GM19452 (cell line): Measurements from ENCODE around the gene PIK3AP1.
"Not testable (repeated sequence)": the region's sequence is repeated elsewhere in the genome, so short reads cannot be mapped to it uniquely, and the experiment has no call there.

Source experiments
- ATAC-seq: cut with Tn5 transposase; IDR thresholded peaks from one replicate; pipeline ENCODE4 v1.9.1; 2021; ENCODE audit not compliant: unreplicated experiment

PIK3AP1 gene

GRCh38 chr10:96720422-96721206, at the start of gene PIK3AP1:
Gene PIK3AP1, minus strand, starts transcription at chr10:96720514. Its CDS starts 120 bp downstream, at chr10:96720394.
- peak; percentile 54 for ATAC-seq

GRCh38 chr10:96768136-96768535, 47.8 kb upstream of the PIK3AP1 start:
- ATAC-seq: no peak

DNA sequence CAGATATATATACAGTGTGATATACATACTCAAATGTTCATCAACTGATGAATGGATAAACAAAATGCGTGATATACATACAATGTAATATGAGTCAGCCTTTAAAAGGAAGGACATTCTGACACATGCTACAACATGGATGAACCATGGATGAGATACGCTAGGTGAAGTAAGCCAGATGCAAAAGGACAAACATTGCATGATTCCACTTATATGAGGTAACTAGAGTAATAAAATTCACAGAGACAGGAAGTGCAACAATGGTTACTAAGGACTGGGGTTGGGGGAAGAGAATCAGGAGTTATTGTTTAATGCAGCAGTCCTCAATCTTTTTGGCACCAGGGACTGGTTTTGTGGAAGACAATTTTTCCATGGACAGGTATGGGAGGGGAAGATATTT, 47.3 kb upstream of the PIK3AP1 start:
- ATAC-seq: no peak

GRCh38 chr10:96765406-96766240, 45.3 kb upstream of the PIK3AP1 start:
- no peak for ATAC-seq

DNA sequence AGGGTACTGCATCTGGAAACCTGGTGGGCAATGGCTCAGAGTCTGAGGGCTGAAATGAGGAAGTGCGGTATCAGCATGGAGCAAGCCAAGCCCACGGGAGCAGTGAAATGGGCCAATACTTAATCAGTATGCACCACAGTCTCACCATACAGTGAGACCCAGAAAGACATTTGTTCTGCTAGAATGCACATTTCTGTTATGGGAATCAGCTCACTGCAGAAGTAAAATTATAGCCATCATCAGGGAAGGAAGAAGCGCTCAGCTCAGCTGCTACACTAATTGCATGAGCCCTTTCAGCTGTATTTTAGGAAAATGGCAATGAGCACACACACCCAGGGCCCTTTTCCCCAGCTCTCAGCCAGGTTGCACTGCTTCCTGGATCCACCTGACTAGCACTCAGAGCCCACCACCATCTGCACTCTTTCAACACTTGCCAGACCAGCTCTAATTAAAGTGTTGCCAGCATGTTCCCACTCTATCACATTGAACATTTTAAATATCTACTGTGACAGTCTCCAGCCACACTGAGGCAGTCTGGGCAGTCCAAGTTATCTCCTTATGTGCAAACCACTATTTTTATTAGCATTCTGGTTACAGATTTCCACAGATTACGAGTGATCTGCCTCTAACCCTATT, 44.2 kb upstream of the PIK3AP1 start:
- ATAC-seq: no peak

GRCh38 chr10:96758423-96758822, 38.1 kb upstream of the PIK3AP1 start:
- peak; percentile 97 for ATAC-seq

- no peak for ATAC-seq
These were observed 36.0 kb upstream of the PIK3AP1 start for GRCh38 chr10:96756111-96756903.

GRCh38 chr10:96753956-96754355, 33.6 kb upstream of the PIK3AP1 start:
- no peak for ATAC-seq

GRCh38 chr10:96752375-96752774, 32.1 kb upstream of the PIK3AP1 start:
- no peak for ATAC-seq

GRCh38 chr10:96750316-96750715, 30.0 kb upstream of the PIK3AP1 start:
- not testable (repeated sequence) for ATAC-seq

- ATAC-seq: peak; percentile 80
These were observed 27.6 kb upstream of the PIK3AP1 start for GRCh38 chr10:96747734-96748550.

- ATAC-seq: no peak
These were observed 26.2 kb upstream of the PIK3AP1 start for GRCh38 chr10:96746503-96746902.

DNA sequence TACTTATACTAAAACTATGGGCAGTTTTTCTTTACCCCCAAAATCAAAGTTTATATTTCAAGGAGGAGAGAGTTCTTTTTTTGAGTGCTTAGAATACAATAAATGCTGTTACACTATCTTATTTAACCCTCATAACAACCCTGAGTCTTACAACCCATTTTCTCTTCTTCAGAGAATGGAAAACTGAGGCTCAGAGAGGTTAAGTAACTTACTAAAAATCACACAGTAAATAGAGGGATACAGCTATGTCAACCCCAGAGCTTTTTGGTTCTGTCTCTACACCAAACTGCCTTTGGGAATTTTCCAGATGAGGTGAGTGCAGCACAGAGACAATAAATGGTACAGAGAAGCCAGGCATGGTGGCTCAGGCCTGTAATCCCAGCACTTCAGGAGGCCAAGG, 25.6 kb upstream of the PIK3AP1 start:
- no peak for ATAC-seq

- no peak for ATAC-seq
These were observed 23.8 kb upstream of the PIK3AP1 start for GRCh38 chr10:96743988-96744585.

GRCh38 chr10:96741557-96741956, 21.2 kb upstream of the PIK3AP1 start:
- not testable (repeated sequence) for ATAC-seq

- no peak for ATAC-seq
These were observed 20.4 kb upstream of the PIK3AP1 start for GRCh38 chr10:96740579-96741281.

DNA sequence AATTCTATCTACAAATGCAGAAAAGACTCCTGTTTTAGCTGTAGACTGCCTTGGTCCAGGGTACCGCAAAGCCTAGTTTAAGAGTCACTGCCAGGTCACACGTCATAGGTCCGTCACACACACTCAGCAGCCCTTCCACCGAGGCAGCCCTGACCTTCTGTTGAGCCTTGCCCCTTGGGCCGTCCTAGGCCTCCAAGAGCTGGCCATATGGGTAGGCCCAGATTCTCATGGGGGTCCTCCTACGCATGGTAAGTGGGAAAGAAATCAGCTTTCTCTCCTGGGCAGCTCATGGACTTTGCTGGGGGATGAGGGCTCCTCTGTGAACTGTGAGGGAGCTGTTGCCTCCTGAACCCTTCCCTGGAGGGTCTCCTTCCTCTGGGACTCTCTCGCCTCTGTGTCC, 19.8 kb upstream of the PIK3AP1 start:
- ATAC-seq: no peak

DNA sequence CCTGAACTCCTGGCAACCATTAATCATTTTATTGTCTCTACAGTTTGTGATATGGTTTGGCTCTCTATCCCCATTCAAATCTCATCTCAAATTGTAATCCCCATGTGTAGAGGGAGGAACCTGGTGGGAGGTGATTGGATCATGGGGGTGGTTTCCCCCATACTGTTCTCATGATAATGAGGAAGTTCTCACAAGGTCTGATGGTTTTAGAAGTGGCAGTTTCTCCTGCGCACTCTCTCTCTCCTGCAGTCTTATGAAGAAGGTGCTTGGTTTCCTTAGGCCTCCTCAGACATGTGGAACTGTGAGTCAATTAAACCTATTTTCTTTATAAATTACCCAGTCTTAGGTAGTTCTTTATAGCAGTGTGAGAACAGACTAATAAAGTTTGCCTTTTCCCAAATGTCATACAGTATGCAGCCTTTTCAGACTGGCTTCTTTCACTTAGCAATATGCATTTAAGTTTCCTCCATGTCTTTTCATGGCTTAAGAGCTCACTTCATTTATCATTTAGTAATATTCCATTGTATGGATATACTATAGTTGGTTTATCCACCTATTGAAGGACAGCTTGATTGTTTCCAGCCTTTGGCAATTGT, 17.1 kb upstream of the PIK3AP1 start:
- ATAC-seq: not testable (repeated sequence)

- ATAC-seq: no peak
These were observed 4.3 kb upstream of the PIK3AP1 start for GRCh38 chr10:96724621-96725020.
